ENCODE results near the gene HPD. TPM values are rescaled to one million over a fixed set of nuclear protein-coding genes. Genes with fewer than 3 reads are reported as not detected.
A peak's percentile ranks its signal among the peaks of the same experiment; 100 is the strongest.

HPD gene
- polyA plus RNA-seq, 3 donors = 0.19 to 0.75 TPM; not detected in 1

- H3K4me3 ChIP-seq (replicated peaks in 1 of 3; ENCODE audit: low read depth in 2 of 3, low read length in 3 of 3) = peak overlapping the region in 1 of 3 experiments; percentile 100
Observed at GRCh38 chr12:121798787-121799155, 59.9 kb downstream of the HPD start.

More at GRCh38 chr12:121798787-121799155, 59.9 kb downstream of the HPD start:
- no peak for TF ChIP-seq CTCF (IDR thresholded peaks at IDR 0.05)
- peak overlapping the region; percentile 84 to 94 for H3K27ac ChIP-seq (ENCODE audit: low read depth in 1 of 2, low read length in 2 of 2)
- H3K27ac Mint-ChIP-seq = peak overlapping the region; percentile 32 to 95 (median 85)
- no peak overlapping the region for H3K9ac ChIP-seq (ENCODE audit: insufficient read depth, low read length, poor library complexity, severe bottlenecking)
- peaks cover 59% of the 10 kb centered on the region for H4K20me1 ChIP-seq (ENCODE audit: insufficient read depth, low read length)
- H2AFZ ChIP-seq (ENCODE audit: insufficient read depth, low read depth, low read length, poor library complexity, severe bottlenecking) = no peak overlapping the region
- 87% methylated on average over 7 of the region's 10 CpGs for WGBS (ENCODE audit: insufficient coverage)
- intact Hi-C loops (cut with micrococcal nuclease) = loop anchor here (5.0 to 10.0 kb wide), 2 partner anchors 89 to 286 kb away; partner anchors contain the start of gene PSMD9 (in 1 of the 2)
- H3K4me2 ChIP-seq (replicated peaks; ENCODE audit: extremely low read depth, low read length, poor library complexity, severe bottlenecking) = peak overlapping the region; percentile 89
- no peaks in the 10 kb centered on the region for H3K27me3 ChIP-seq (ENCODE audit: control insufficient read depth in 2 of 2, insufficient read depth in 2 of 2, low read length in 2 of 2)
- H3K36me3 ChIP-seq (replicated peaks in 1 of 2; ENCODE audit: control insufficient read depth in 1 of 2, insufficient read depth in 2 of 2, low read length in 2 of 2) = peaks cover 28 to 30% of the 10 kb centered on the region in 2 donors
- peaks cover 0 to 3% (median 0%) of the 10 kb centered on the region in 7 donors for H3K9me3 Mint-ChIP-seq
- H3K9me3 ChIP-seq (replicated peaks in 1 of 2; ENCODE audit: control insufficient read depth in 1 of 2, insufficient read depth in 1 of 2, low read length in 2 of 2) = no peaks in the 10 kb centered on the region
- H3K79me2 ChIP-seq (ENCODE audit: insufficient read depth, low read length) = peaks cover 67% of the 10 kb centered on the region
- peaks cover 40% of the 10 kb centered on the region for H3K4me1 Mint-ChIP-seq
- peaks cover 46 to 77% of the 10 kb centered on the region in 2 donors for H3K4me1 ChIP-seq (ENCODE audit: control insufficient read depth in 1 of 2, insufficient read depth in 2 of 2, low read length in 2 of 2)
- H3K4me3 Mint-ChIP-seq = peak overlapping the region; percentile 78 to 81
- no peak for DNase-seq
- H3K27me3 Mint-ChIP-seq (ENCODE audit: low read depth in 3 of 3) = no peaks in the 10 kb centered on the region
- H3K36me3 Mint-ChIP-seq = peaks cover 18 to 35% of the 10 kb centered on the region in 2 donors
